SU-DHL-6 (cell line): ENCODE results near the gene PRDM16.

Experiments used
- H2AFZ ChIP-seq: fragments of 200-600 bp; sonication (generic); 2 replicates; pipeline ENCODE4 v1.6.1; 2014; ENCODE audit warnings: low read depth, mild to moderate bottlenecking, moderate library complexity, mixed read lengths, antibody characterized with exemption, low read length; ENCODE audit not compliant: severe bottlenecking
- H3F3A ChIP-seq: fragments of 200-600 bp; shearing (Covaris generic); 2 replicates; pipeline ENCODE4 v1.6.0; 2016; ENCODE audit warnings: antibody characterized with exemption, mild to moderate bottlenecking; ENCODE audit not compliant: insufficient read depth
- H3K27ac ChIP-seq: fragments of 200-600 bp; sonication (generic); 2 replicates; pipeline ENCODE4 v1.5.1; 2016; ENCODE audit warnings: low read depth, mild to moderate bottlenecking, low read length, moderate library complexity, mixed read lengths
- H3K27me3 ChIP-seq: fragments of 200-600 bp; sonication (generic), shearing (Covaris generic); 2 replicates; pipeline ENCODE4 v1.6.0; 2014; ENCODE audit warnings: mild to moderate bottlenecking, low read length
- H3K36me3 ChIP-seq: fragments of 200-600 bp; sonication (generic); 2 replicates; pipeline ENCODE4 v1.6.1; 2014; ENCODE audit warnings: mild to moderate bottlenecking, low read length, mixed read lengths
- H3K4me2 ChIP-seq: fragments of 300-600, 200-600 bp; shearing (Covaris generic), sonication (generic); 2 replicates; pipeline ENCODE4 v1.6.0; 2014; ENCODE audit warnings: low read length, low read depth, mild to moderate bottlenecking; ENCODE audit not compliant: poor library complexity, severe bottlenecking
- H3K4me3 ChIP-seq: fragments of 200-600 bp; sonication (generic); 2 replicates; pipeline ENCODE4 v1.5.1; 2014; ENCODE audit warnings: antibody characterized with exemption, low read length, mild to moderate bottlenecking, mixed read lengths; ENCODE audit not compliant: insufficient read depth, poor library complexity, severe bottlenecking
- H3K79me2 ChIP-seq: fragments of 200-600 bp; sonication (generic); 2 replicates; pipeline ENCODE4 v1.6.1; 2014; ENCODE audit warnings: mild to moderate bottlenecking, low read length, moderate library complexity; ENCODE audit not compliant: insufficient read depth
- H3K9ac ChIP-seq: fragments of 200-600 bp; sonication (generic); 2 replicates; pipeline ENCODE4 v1.7.0; 2014; ENCODE audit warnings: mild to moderate bottlenecking, low read length
- H3K9me2 ChIP-seq: fragments of 200-600 bp; sonication (generic); replicated peaks from 2 replicates; pipeline ENCODE4 v1.6.1; 2014; ENCODE audit warnings: low read length; ENCODE audit not compliant: insufficient read depth
- H3K9me3 ChIP-seq: fragments of 200-600 bp; sonication (generic); 2 replicates; pipeline ENCODE4 v1.6.1; 2014; ENCODE audit warnings: low read length, mixed read lengths; ENCODE audit not compliant: insufficient read depth
- H4K20me1 ChIP-seq: fragments of 200-600 bp; sonication (generic); 2 replicates; pipeline ENCODE4 v1.6.1; 2014; ENCODE audit warnings: low read depth, mild to moderate bottlenecking, antibody characterized with exemption, low read length, moderate library complexity, mixed read lengths
- CTCF ChIP-seq: fragments of 200-600 bp; sonication (generic); IDR thresholded peaks from one replicate; pipeline ENCODE4 v1.5.1; 2017; ENCODE audit warnings: antibody characterized with exemption, mild to moderate bottlenecking, low read length, moderate library complexity; ENCODE audit not compliant: insufficient read depth, poor library complexity, severe bottlenecking
- EZH2phosphoT487 ChIP-seq: fragments of 200-600 bp; sonication (generic), shearing (Covaris generic); conservative IDR thresholded peaks from 2 replicates; pipeline ENCODE4 v1.6.1; 2018; ENCODE audit warnings: mild to moderate bottlenecking, antibody characterized with exemption, low read length, moderate library complexity, mixed read lengths

The PRDM16 gene

GRCh38 chr1:3208819-3209200 lies 139.8 kb downstream of the PRDM16 start:
- no peaks in the 10 kb centered on the region for H3K9me2 ChIP-seq
- no peak overlapping the region for H3K4me3 ChIP-seq
- no peak overlapping the region for H2AFZ ChIP-seq
- H3K9ac ChIP-seq: no peak overlapping the region
- TF ChIP-seq EZH2phosphoT487 (no peak), CTCF (no peak)
- H3K9me3 ChIP-seq: no peaks in the 10 kb centered on the region
- no peaks in the 10 kb centered on the region for H4K20me1 ChIP-seq
- H3K27ac ChIP-seq: no peak overlapping the region
- no peaks in the 10 kb centered on the region for H3K27me3 ChIP-seq
- H3K4me2 ChIP-seq: no peak overlapping the region
- H3K79me2 ChIP-seq: no peaks in the 10 kb centered on the region
- H3K36me3 ChIP-seq: no peaks in the 10 kb centered on the region
- no peaks in the 10 kb centered on the region for H3F3A ChIP-seq

- H3K4me2 ChIP-seq: no peak overlapping the region
- H3K27me3 ChIP-seq: no peaks in the 10 kb centered on the region
- no peaks in the 10 kb centered on the region for H3K9me2 ChIP-seq
- no peaks in the 10 kb centered on the region for H4K20me1 ChIP-seq
- TF ChIP-seq EZH2phosphoT487 (no peak), CTCF (no peak)
- no peak overlapping the region for H3K27ac ChIP-seq
- no peaks in the 10 kb centered on the region for H3K79me2 ChIP-seq
- no peak overlapping the region for H2AFZ ChIP-seq
- H3K9ac ChIP-seq: no peak overlapping the region
- no peak overlapping the region for H3K4me3 ChIP-seq
- no peaks in the 10 kb centered on the region for H3K36me3 ChIP-seq
- no peaks in the 10 kb centered on the region for H3K9me3 ChIP-seq
- no peaks in the 10 kb centered on the region for H3F3A ChIP-seq
Observed at GRCh38 chr1:3209201-3209600, 140.2 kb downstream of the PRDM16 start.

GRCh38 chr1:3211582-3212375 lies 142.8 kb downstream of the PRDM16 start:
- Histone ChIP-seq H3K4me3 (no peak overlapping the region), H3K9me2 (no peaks in the 10 kb centered on the region), H3K9ac (no peak overlapping the region), H3K4me2 (no peak overlapping the region), H3K9me3 (no peaks in the 10 kb centered on the region), H3K27me3 (no peaks in the 10 kb centered on the region), H4K20me1 (no peaks in the 10 kb centered on the region), H3K79me2 (no peaks in the 10 kb centered on the region), H3K27ac (no peak overlapping the region), H2AFZ (no peak overlapping the region), H3F3A (no peaks in the 10 kb centered on the region), H3K36me3 (no peaks in the 10 kb centered on the region)
- TF ChIP-seq CTCF (no peak), EZH2phosphoT487 (no peak)
